Calu3 (cell line): ENCODE results near the gene GRK5. TPM values are rescaled to one million over a fixed set of nuclear protein-coding genes. Genes with fewer than 3 reads are reported as not detected.

Experiments
- BruUV-seq: library from RNA; stranded (reverse); fragments of 400-500 nt; replicated peaks from 2 replicates; lab custom pipeline; 2021; lab: Mats Ljungman, UMichigan
- CTCF ChIA-PET: fragments of 300-600 bp; sonication (Branson Sonifier 250); formaldehyde crosslinking; loops from one replicate; lab custom pipeline; 2022; ENCODE audit warnings: antibody characterized with exemption; lab: Charles Lee
- DNase-seq: peaks from one replicate; pipeline ENCODE4 v3.0.0; 2022
- H3K27ac Mint-ChIP-seq: one replicate; pipeline ENCODE4 v1.8.0; 2022; ENCODE audit warnings: mixed read lengths; ENCODE audit not compliant: unreplicated experiment
- H3K27me3 Mint-ChIP-seq: one replicate; pipeline ENCODE4 v1.8.0; 2022; ENCODE audit warnings: mixed read lengths; ENCODE audit not compliant: unreplicated experiment
- H3K36me3 Mint-ChIP-seq: one replicate; pipeline ENCODE4 v1.8.0; 2022; ENCODE audit warnings: mild to moderate bottlenecking, moderate library complexity, mixed read lengths; ENCODE audit not compliant: insufficient read depth, unreplicated experiment
- H3K4me1 Mint-ChIP-seq: one replicate; pipeline ENCODE4 v1.8.0; 2022; ENCODE audit warnings: mild to moderate bottlenecking, low read depth, mixed read lengths; ENCODE audit not compliant: unreplicated experiment
- H3K4me3 Mint-ChIP-seq: one replicate; pipeline ENCODE4 v1.8.0; 2022; ENCODE audit warnings: mild to moderate bottlenecking, low read depth, moderate library complexity, mixed read lengths; ENCODE audit not compliant: unreplicated experiment
- H3K9me3 Mint-ChIP-seq: one replicate; pipeline ENCODE4 v1.8.0; 2022; ENCODE audit warnings: low read depth, mixed read lengths; ENCODE audit not compliant: unreplicated experiment
- CTCF ChIP-seq: fragments of 200-600 bp; IDR thresholded peaks from one replicate; pipeline ENCODE4 v1.8.0; 2022; ENCODE audit warnings: antibody characterized with exemption; ENCODE audit not compliant: unreplicated experiment
- intact Hi-C: fragments of 100-400 bp; cut with micrococcal nuclease; formaldehyde crosslinking; loops from one replicate; pipeline ENCODE4 v1.10.0; 2022; ENCODE audit not compliant: unreplicated experiment
- total RNA-seq: library from RNA; stranded (reverse); gene quantifications from 2 replicates; pipeline ENCODE4 v1.2.3, GENCODE V29; 2022

Gene GRK5
- total RNA-seq, 1 experiment from 2014 or later, result 4.4 TPM

- no peak for DNase-seq
- no TSS peak for BruUV-seq
- TF ChIP-seq CTCF, result no peak
- no peak overlapping the region for H3K27ac Mint-ChIP-seq
- CTCF ChIA-PET, result no interaction called here
- no peaks in the 10 kb centered on the region for H3K36me3 Mint-ChIP-seq
- H3K4me1 Mint-ChIP-seq, result peaks cover 11% of the 10 kb centered on the region
- intact Hi-C loops, result no loop called here
- H3K4me3 Mint-ChIP-seq, result no peak overlapping the region
- no peaks in the 10 kb centered on the region for H3K9me3 Mint-ChIP-seq
- no peaks in the 10 kb centered on the region for H3K27me3 Mint-ChIP-seq
Observed at GRCh38 chr10:119252470-119253151, 45.2 kb downstream of the GRK5 start.

GRCh38 chr10:119253433-119254174, 46.2 kb downstream of the GRK5 start:
- peak; percentile 19 for DNase-seq
- BruUV-seq, result no TSS peak
- no peaks in the 10 kb centered on the region for H3K27me3 Mint-ChIP-seq
- intact Hi-C loops, result no loop called here
- TF ChIP-seq CTCF, result no peak
- H3K4me1 Mint-ChIP-seq, result peaks cover 11% of the 10 kb centered on the region
- CTCF ChIA-PET, result interaction anchor here (0.6 to 1.2 kb wide), 4 partner anchors 18 to 296 kb away, joined by 3 read pairs; no protein-coding TSS in a partner anchor
- H3K4me3 Mint-ChIP-seq, result no peak overlapping the region
- H3K27ac Mint-ChIP-seq, result no peak overlapping the region
- no peaks in the 10 kb centered on the region for H3K9me3 Mint-ChIP-seq
- H3K36me3 Mint-ChIP-seq, result no peaks in the 10 kb centered on the region

- TF ChIP-seq CTCF, result no peak
- Mint-ChIP-seq H3K27me3 (no peaks in the 10 kb centered on the region), H3K9me3 (no peaks in the 10 kb centered on the region), H3K27ac (no peak overlapping the region), H3K4me3 (no peak overlapping the region), H3K4me1 (peaks cover 11% of the 10 kb centered on the region), H3K36me3 (no peaks in the 10 kb centered on the region)
- CTCF ChIA-PET, result interaction anchor here (1.2 kb wide), 1 partner anchor 55 kb away, joined by 3 read pairs; no protein-coding TSS in a partner anchor
- intact Hi-C loops, result no loop called here
- no TSS peak for BruUV-seq
- no peak for DNase-seq
Observed at GRCh38 chr10:119254335-119254734, 47.0 kb downstream of the GRK5 start.

- H3K4me1 Mint-ChIP-seq, result peaks cover 11% of the 10 kb centered on the region
- no peak overlapping the region for H3K27ac Mint-ChIP-seq
- CTCF ChIA-PET, result no interaction called here
- BruUV-seq, result no TSS peak
- DNase-seq, result no peak
- H3K4me3 Mint-ChIP-seq, result no peak overlapping the region
- no peak for TF ChIP-seq CTCF
- no peaks in the 10 kb centered on the region for H3K36me3 Mint-ChIP-seq
- H3K27me3 Mint-ChIP-seq, result no peaks in the 10 kb centered on the region
- H3K9me3 Mint-ChIP-seq, result no peaks in the 10 kb centered on the region
- intact Hi-C loops, result no loop called here
Observed at GRCh38 chr10:119256030-119256429, 48.7 kb downstream of the GRK5 start.
